Sigmoid colon (tissue), 4 donors: ENCODE results near the gene AKAP12.

Experiments used
- POLR2A ChIP-seq, 2 donors: fragments of 450-650 bp; IDR thresholded peaks; one replicate each; pipeline ENCODE4 v1.6.1; 2016; ENCODE audit warnings: antibody characterized with exemption in 2 of 2, mild to moderate bottlenecking in 2 of 2, moderate library complexity in 2 of 2
- POLR2AphosphoS5 ChIP-seq, 4 donors: sonication (generic); formaldehyde crosslinking; IDR thresholded peaks; one replicate each; pipeline ENCODE4 v1.6.1; 2017; ENCODE audit warnings: antibody characterized with exemption in 4 of 4
- TF ChIP-seq, protein P1 (sequence below), 4 experiments: fragments of 450-650 bp in 3 of 4; fragments of 200-600 bp in 1 of 4; IDR thresholded peaks; one replicate each; pipeline ENCODE4 v1.5.1; 2016 to 2019; ENCODE audit warnings: antibody characterized with exemption in 4 of 4, mild to moderate bottlenecking in 3 of 4, moderate library complexity in 2 of 4

DNA sequence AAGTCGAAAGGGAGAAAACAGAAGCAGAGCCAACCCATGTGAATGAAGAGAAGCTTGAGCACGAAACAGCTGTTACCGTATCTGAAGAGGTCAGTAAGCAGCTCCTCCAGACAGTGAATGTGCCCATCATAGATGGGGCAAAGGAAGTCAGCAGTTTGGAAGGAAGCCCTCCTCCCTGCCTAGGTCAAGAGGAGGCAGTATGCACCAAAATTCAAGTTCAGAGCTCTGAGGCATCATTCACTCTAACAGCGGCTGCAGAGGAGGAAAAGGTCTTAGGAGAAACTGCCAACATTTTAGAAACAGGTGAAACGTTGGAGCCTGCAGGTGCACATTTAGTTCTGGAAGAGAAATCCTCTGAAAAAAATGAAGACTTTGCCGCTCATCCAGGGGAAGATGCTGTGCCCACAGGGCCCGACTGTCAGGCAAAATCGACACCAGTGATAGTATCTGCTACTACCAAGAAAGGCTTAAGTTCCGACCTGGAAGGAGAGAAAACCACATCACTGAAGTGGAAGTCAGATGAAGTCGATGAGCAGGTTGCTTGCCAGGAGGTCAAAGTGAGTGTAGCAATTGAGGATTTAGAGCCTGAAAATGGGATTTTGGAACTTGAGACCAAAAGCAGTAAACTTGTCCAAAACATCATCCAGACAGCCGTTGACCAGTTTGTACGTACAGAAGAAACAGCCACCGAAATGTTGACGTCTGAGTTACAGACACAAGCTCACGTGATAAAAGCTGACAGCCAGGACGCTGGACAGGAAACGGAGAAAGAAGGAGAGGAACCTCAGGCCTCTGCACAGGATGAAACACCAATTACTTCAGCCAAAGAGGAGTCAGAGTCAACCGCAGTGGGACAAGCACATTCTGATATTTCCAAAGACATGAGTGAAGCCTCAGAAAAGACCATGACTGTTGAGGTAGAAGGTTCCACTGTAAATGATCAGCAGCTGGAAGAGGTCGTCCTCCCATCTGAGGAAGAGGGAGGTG, 112.9 kb downstream of the AKAP12 start:
- TF ChIP-seq, protein P1, sequence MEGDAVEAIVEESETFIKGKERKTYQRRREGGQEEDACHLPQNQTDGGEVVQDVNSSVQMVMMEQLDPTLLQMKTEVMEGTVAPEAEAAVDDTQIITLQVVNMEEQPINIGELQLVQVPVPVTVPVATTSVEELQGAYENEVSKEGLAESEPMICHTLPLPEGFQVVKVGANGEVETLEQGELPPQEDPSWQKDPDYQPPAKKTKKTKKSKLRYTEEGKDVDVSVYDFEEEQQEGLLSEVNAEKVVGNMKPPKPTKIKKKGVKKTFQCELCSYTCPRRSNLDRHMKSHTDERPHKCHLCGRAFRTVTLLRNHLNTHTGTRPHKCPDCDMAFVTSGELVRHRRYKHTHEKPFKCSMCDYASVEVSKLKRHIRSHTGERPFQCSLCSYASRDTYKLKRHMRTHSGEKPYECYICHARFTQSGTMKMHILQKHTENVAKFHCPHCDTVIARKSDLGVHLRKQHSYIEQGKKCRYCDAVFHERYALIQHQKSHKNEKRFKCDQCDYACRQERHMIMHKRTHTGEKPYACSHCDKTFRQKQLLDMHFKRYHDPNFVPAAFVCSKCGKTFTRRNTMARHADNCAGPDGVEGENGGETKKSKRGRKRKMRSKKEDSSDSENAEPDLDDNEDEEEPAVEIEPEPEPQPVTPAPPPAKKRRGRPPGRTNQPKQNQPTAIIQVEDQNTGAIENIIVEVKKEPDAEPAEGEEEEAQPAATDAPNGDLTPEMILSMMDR (IDR thresholded peaks at IDR 0.05) = no peak
- no peak for TF ChIP-seq POLR2A (IDR thresholded peaks at IDR 0.05)
- TF ChIP-seq POLR2AphosphoS5 (IDR thresholded peaks at IDR 0.05) = no peak
